Fibroblast of the aortic adventitia (primary cell): Measurements from ENCODE around the gene RNF44. TPM values are rescaled to one million over a fixed set of nuclear protein-coding genes. Genes with fewer than 3 reads are reported as not detected.
A peak's percentile ranks its signal among the peaks of the same experiment; 100 is the strongest.

Experiments used
- DNase-seq: peaks from one replicate; pipeline ENCODE4 v3.0.0-alpha.2; 2010; ENCODE audit warnings: low read depth
- H3K4me3 ChIP-seq: 2 replicates; pipeline ENCODE4 v1.5.1; 2011; ENCODE audit warnings: low read depth, mild to moderate bottlenecking, control low read depth, low read length, moderate library complexity
- CTCF ChIP-seq: IDR thresholded peaks from 2 replicates; pipeline ENCODE4 v1.5.1; 2011; ENCODE audit warnings: mild to moderate bottlenecking, low read length, control low read depth, inconsistent platforms; ENCODE audit not compliant: insufficient read depth
- total RNA-seq: library from RNA; depleted of rRNA; stranded (reverse); fragments of >200 nt; gene quantifications from 2 replicates; pipeline ENCODE4 v1.2.3, GENCODE V29; 2012; ENCODE audit warnings: low replicate concordance

Gene RNF44
- total RNA-seq, 1 donor, result 4.8 TPM

- TF ChIP-seq CTCF, result no peak
- DNase-seq, result no peak
- H3K4me3 ChIP-seq, result no peak overlapping the region
Observed at GRCh38 chr5:176545737-176546509, 8.7 kb upstream of the RNF44 start.

GRCh38 chr5:176545388-176545736 lies 8.2 kb upstream of the RNF44 start:
- DNase-seq, result no peak
- H3K4me3 ChIP-seq, result no peak overlapping the region
- no peak for TF ChIP-seq CTCF

GRCh38 chr5:176543428-176544182 lies 6.4 kb upstream of the RNF44 start:
- peak overlapping the region; percentile 67 for H3K4me3 ChIP-seq
- no peak for TF ChIP-seq CTCF
- DNase-seq, result peak; percentile 38

- DNase-seq, result no peak
- H3K4me3 ChIP-seq, result peak overlapping the region; percentile 67
- TF ChIP-seq CTCF, result no peak
Observed at GRCh38 chr5:176542596-176543427, 5.6 kb upstream of the RNF44 start.

- DNase-seq, result no peak
- H3K4me3 ChIP-seq, result peak overlapping the region; percentile 67
- no peak for TF ChIP-seq CTCF
Observed at GRCh38 chr5:176542135-176542595, 5.0 kb upstream of the RNF44 start.

GRCh38 chr5:176541338-176542134 lies 4.3 kb upstream of the RNF44 start:
- no peak overlapping the region for H3K4me3 ChIP-seq
- no peak for TF ChIP-seq CTCF
- DNase-seq, result no peak
